22Rv1 (cell line): ENCODE results near the gene CPZ.

Source experiments
- CTCF ChIP-seq: fragments of 450-650 bp; IDR thresholded peaks from 2 replicates; pipeline ENCODE4 v1.5.1; 2017; ENCODE audit warnings: mild to moderate bottlenecking
- ZFX ChIP-seq: fragments of 450-650 bp; IDR thresholded peaks from 2 replicates; pipeline ENCODE4 v1.6.1; 2017; ENCODE audit warnings: antibody characterized with exemption, borderline replicate concordance

DNA sequence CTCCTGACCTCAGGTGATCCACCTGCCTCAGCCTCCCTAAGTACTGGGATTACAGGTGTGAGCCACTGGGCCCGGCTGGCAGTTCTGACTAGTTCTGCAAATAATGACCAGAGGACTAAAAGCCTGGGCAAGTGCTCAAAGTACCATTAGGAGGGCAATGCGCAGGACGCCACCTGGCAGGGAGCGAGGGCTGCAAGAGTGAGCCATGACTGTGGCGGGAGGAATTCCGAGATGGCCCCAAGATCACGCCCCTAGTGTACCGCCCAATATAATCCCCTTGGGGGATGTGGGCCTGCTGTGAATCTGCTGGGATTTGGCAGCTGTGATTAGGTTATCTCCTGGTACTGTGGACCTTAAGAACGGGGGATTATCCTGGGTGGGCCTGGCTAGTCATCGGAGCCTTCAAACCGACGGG is 38.6 kb upstream of the CPZ start:
- TF ChIP-seq CTCF, result no peak
- no peak for TF ChIP-seq ZFX
